ENCODE results near the gene ATAD3B.
A peak's percentile ranks its signal among the peaks of the same experiment; 100 is the strongest.
"Not testable (repeated sequence)": the region's sequence is repeated elsewhere in the genome, so short reads cannot be mapped to it uniquely, and the experiment has no call there.

ATAD3B gene

GRCh38 chr1:1455366-1455884 is 16.1 kb upstream of the ATAD3B start:
- H3K36me3 Mint-ChIP-seq, result no peaks in the 10 kb centered on the region
- no peaks in the 10 kb centered on the region for H3K4me1 Mint-ChIP-seq
- H3K27ac Mint-ChIP-seq, result no peak overlapping the region
- ATAC-seq (no peak), DNase-seq (ENCODE audit: low spot score in 2 of 2) (no peak)
- H3K4me3 Mint-ChIP-seq, result no peak overlapping the region
- H3K9me3 Mint-ChIP-seq, result no peaks in the 10 kb centered on the region

DNA sequence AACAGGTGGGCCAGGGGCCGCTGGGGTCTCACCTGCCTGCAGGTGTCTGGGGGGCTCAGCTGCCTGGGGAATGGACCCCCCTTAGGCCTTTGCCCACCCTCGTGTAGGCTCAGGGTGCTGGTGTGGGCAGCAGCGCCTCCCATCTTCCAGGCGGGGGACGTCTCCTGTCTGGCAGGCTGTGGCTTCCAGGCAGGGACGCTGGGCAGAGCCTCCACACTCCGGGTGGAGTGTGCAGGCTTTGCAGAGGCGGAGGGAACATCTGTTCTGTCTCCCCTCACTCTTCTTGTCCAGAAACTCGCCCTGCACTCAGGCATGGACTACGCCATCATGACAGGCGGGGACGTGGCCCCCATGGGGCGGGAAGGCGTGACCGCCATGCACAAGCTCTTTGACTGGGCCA is 15.6 kb upstream of the ATAD3B start:
- DNase-seq (ENCODE audit: low spot score in 2 of 2); ATAC-seq; H3K9me3 Mint-ChIP-seq; H3K27ac Mint-ChIP-seq; H3K4me1 Mint-ChIP-seq; H3K4me3 Mint-ChIP-seq; H3K36me3 Mint-ChIP-seq: not testable (repeated sequence)

DNA sequence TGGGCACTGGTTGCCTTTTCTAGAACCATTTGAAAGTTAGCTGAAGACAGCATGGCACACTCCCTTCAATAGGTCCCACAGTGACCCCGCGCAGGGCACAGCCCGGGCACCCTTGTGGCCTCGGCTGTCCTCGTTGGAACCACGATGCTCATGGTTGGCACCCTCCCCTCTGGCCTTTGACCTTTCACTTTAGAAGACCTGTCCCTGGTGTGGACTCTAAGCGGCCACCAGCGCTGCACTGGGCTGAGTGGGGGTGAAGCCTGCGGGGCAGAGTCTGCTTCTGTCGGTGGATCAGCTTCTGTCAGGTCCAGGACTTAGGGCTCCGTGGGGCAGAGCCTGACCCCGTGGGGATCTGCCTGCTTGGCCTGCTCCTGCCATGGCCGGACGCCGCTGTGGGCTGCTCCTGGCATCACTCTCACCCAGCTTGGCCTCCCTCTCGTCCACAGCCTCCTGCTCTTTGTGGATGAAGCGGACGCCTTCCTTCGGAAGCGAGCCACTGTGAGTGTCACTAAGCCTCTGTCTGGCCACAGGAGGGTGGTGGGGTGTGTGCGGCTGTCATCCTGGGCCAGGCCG is 14.8 kb upstream of the ATAD3B start:
- not testable (repeated sequence) for H3K4me1 Mint-ChIP-seq; H3K27ac Mint-ChIP-seq; H3K4me3 Mint-ChIP-seq; ATAC-seq; DNase-seq (ENCODE audit: low spot score in 2 of 2); H3K9me3 Mint-ChIP-seq; H3K36me3 Mint-ChIP-seq

DNA sequence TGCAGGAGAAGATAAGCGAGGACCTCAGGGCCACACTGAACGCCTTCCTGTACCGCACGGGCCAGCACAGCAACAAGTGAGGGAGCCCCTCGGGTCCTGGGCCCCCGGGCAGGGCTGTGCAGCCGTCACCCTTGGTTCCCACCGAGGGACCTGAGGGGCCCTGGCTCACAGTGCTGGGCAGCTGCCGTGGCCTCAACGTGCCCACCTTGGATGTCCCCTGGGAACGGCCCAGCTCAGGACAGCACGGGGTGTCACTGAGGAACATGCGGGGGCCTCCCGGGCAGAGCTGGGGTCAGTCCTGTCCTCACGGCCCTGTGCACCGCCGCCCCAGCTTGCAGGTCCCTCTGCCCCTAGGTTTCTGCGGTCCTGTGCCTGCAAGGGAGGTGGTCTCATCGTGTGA is 12.4 kb upstream of the ATAD3B start:
- H3K27ac Mint-ChIP-seq; H3K4me1 Mint-ChIP-seq; H3K9me3 Mint-ChIP-seq; ATAC-seq; H3K36me3 Mint-ChIP-seq; DNase-seq (ENCODE audit: low spot score in 2 of 2); H3K4me3 Mint-ChIP-seq: not testable (repeated sequence)

DNA sequence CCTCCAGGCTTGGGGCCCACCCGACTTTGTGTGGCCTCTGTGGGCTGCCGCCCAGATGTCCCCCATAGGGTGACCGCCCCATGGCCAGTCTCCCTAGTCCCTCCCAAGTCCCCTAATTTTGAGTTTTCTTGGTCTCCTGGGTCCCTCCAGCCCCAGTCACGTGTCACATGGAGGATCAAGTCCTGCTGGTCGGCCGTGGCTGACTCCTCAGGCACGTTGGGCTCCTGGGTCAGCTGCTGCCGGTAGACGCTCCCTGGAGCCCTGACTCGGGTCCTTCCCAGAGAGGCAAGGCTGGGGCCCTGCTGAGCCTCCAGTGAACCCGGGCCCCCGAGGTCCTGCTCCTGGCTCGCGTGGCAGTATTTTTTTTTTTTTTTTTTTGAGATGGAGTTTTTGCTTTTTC is 11.9 kb upstream of the ATAD3B start:
- H3K9me3 Mint-ChIP-seq; H3K4me3 Mint-ChIP-seq; H3K36me3 Mint-ChIP-seq; H3K27ac Mint-ChIP-seq; H3K4me1 Mint-ChIP-seq; DNase-seq (ENCODE audit: low spot score in 2 of 2); ATAC-seq: not testable (repeated sequence)

- no peak for ATAC-seq
These were observed 10.9 kb upstream of the ATAD3B start for GRCh38 chr1:1460540-1461130.

DNA sequence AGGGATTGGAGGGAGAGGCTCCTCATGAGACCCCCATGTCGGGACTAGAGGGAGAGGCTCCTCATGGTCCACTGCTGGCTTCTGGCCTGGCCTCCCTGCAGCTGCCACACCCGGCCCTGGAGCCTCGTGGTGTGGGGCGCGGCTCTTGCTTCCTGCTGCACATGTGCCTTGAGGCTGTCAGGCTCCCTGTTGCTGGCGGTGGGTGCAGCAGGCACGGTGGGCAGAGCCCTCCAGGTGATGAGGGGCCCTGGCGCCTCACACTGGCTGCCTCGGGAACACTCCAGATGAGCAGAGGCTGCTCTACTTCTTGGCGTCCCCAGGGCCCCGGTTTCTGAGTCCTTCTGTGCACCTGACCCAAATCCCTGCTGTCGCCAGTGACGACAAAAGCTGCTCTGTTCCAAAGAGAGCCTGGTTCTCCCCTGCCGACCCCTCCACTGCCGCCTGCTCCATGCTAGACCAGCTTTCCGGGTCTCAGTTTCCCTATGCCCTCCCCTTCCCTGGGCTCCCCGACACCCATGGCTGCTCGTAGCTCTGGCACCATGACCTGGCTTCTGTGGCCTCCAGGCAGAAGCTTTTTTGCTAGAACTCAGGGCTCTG is 9.7 kb upstream of the ATAD3B start:
- Mint-ChIP-seq H3K4me1 (no peaks in the 10 kb centered on the region), H3K36me3 (no peaks in the 10 kb centered on the region), H3K4me3 (peak overlapping the region; percentile 62), H3K9me3 (no peaks in the 10 kb centered on the region), H3K27ac (peak overlapping the region; percentile 43)
- ATAC-seq (peak; percentile 3), DNase-seq (ENCODE audit: low spot score in 2 of 2) (no peak)

More at GRCh38 chr1:1460540-1461130, 10.9 kb upstream of the ATAD3B start:
- no peak overlapping the region for H3K27ac Mint-ChIP-seq
- no peaks in the 10 kb centered on the region for H3K9me3 Mint-ChIP-seq
- no peak for DNase-seq (ENCODE audit: low spot score in 2 of 2)
- no peak overlapping the region for H3K4me3 Mint-ChIP-seq
- no peaks in the 10 kb centered on the region for H3K36me3 Mint-ChIP-seq
- H3K4me1 Mint-ChIP-seq, result no peaks in the 10 kb centered on the region

- Mint-ChIP-seq H3K27ac (peak overlapping the region; percentile 43), H3K36me3 (no peaks in the 10 kb centered on the region), H3K4me3 (peak overlapping the region; percentile 62), H3K4me1 (no peaks in the 10 kb centered on the region), H3K9me3 (no peaks in the 10 kb centered on the region)
- DNase-seq (ENCODE audit: low spot score in 2 of 2), result no peak
- ATAC-seq, result peak; percentile 74
These were observed 9.1 kb upstream of the ATAD3B start for GRCh38 chr1:1462318-1462966.

- Mint-ChIP-seq H3K9me3 (no peaks in the 10 kb centered on the region), H3K36me3 (no peaks in the 10 kb centered on the region)
- ATAC-seq, result no peak
These were observed 8.3 kb upstream of the ATAD3B start for GRCh38 chr1:1463312-1463711.

GRCh38 chr1:1468196-1468985 is 3.2 kb upstream of the ATAD3B start:
- H3K4me1 Mint-ChIP-seq; H3K9me3 Mint-ChIP-seq; ATAC-seq; H3K36me3 Mint-ChIP-seq; H3K4me3 Mint-ChIP-seq; DNase-seq (ENCODE audit: low spot score in 2 of 2); H3K27ac Mint-ChIP-seq: not testable (repeated sequence)

More at GRCh38 chr1:1463312-1463711, 8.3 kb upstream of the ATAD3B start:
- DNase-seq (ENCODE audit: low spot score in 2 of 2), result no peak
- Mint-ChIP-seq H3K27ac (no peak overlapping the region), H3K4me3 (no peak overlapping the region), H3K4me1 (no peaks in the 10 kb centered on the region)

GRCh38 chr1:1470626-1471388 is 758 bp upstream of the ATAD3B start:
- ATAC-seq (no peak), DNase-seq (ENCODE audit: low spot score in 2 of 2) (no peak)
- peaks cover 14% of the 10 kb centered on the region for H3K4me1 Mint-ChIP-seq
- H3K9me3 Mint-ChIP-seq, result no peaks in the 10 kb centered on the region
- peak overlapping the region; percentile 79 for H3K4me3 Mint-ChIP-seq
- peak overlapping the region; percentile 78 for H3K27ac Mint-ChIP-seq
- peaks cover 21% of the 10 kb centered on the region for H3K36me3 Mint-ChIP-seq

- peak overlapping the region; percentile 78 for H3K27ac Mint-ChIP-seq
These were observed 700 bp downstream of the ATAD3B start for GRCh38 chr1:1472053-1472876.

DNA sequence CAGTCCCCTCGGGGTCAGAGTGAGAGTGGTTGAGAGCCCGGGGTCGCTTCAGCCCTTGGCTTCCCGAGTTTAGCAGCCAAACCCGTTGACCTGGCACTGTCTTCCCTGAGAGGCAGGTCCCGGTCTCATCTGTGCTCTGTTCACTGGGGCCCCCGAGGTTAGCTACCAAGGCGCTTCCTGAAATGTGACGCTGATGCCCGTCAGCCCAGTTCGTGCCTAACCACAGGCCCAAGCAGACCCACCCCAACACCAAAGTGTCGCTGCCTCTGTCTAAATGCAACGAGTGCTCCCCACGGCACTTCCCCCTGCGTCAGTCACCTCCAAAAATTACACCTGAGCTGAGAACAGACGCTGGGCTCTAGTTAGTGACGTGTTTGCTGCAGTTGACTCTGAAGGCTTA is 4.4 kb downstream of the ATAD3B start:
- not testable (repeated sequence) for DNase-seq (ENCODE audit: low spot score in 2 of 2); H3K9me3 Mint-ChIP-seq; H3K4me3 Mint-ChIP-seq; H3K27ac Mint-ChIP-seq; ATAC-seq
- Mint-ChIP-seq H3K36me3 (peaks cover 63% of the 10 kb centered on the region), H3K4me1 (peaks cover 17% of the 10 kb centered on the region)

More at GRCh38 chr1:1472053-1472876, 700 bp downstream of the ATAD3B start:
- peak; percentile 55 for ATAC-seq
- peaks cover 14% of the 10 kb centered on the region for H3K4me1 Mint-ChIP-seq
- H3K9me3 Mint-ChIP-seq, result not testable (repeated sequence)
- peak; percentile 8 to 61 for DNase-seq (ENCODE audit: low spot score in 2 of 2)
- peak overlapping the region; percentile 79 for H3K4me3 Mint-ChIP-seq
- H3K36me3 Mint-ChIP-seq, result peaks cover 31% of the 10 kb centered on the region

DNA sequence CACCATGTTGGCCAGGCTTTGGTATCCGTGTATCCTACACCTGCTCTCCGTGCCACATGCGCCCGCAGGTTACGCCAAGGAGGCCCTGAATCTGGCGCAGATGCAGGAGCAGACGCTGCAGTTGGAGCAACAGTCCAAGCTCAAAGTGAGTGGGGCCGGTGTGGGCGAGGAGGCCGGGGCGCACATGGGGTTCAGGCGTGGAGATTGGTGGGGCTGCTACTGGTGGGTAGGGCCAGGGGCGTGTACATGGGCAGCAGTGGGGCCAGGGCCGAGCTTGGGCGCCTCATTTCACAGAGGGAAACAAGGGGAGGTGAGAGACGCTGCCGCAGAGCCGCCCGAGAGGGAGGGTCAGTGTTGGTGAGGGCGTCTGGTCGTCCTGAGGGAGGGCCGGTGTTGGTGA is 5.6 kb downstream of the ATAD3B start:
- Mint-ChIP-seq H3K9me3 (no peaks in the 10 kb centered on the region), H3K4me3 (no peak overlapping the region), H3K27ac (no peak overlapping the region), H3K4me1 (peaks cover 15% of the 10 kb centered on the region), H3K36me3 (peaks cover 70% of the 10 kb centered on the region)
- ATAC-seq, result no peak
- DNase-seq (ENCODE audit: low spot score in 2 of 2), result no peak

Data from stimulated activated effector memory CD8-positive, alpha-beta T cell treated with anti-CD3 and anti-CD28 coated beads, Interleukin-12 subunit alpha, Interleukin-12 subunit beta, amount 100 ng/mL, for 72 hours (primary cell).